ENCODE measurements around the gene BRD1. TPM values are rescaled to one million over a fixed set of nuclear protein-coding genes. Genes with fewer than 3 reads are reported as not detected.

BRD1 gene
- polyA plus RNA-seq, 3 donors, result 0.61 to 13.8 (median 0.86) TPM

GRCh38 chr22:49872347-49872746 lies 44.7 kb upstream of the BRD1 start:
- H3K27me3 Mint-ChIP-seq (ENCODE audit: low read depth in 3 of 3), result no peaks in the 10 kb centered on the region
- H3K36me3 Mint-ChIP-seq, result peaks cover 33 to 57% of the 10 kb centered on the region in 2 donors
- Histone ChIP-seq H3K36me3 (replicated peaks in 1 of 2; ENCODE audit: control insufficient read depth in 1 of 2, insufficient read depth in 2 of 2, low read length in 2 of 2) (peaks cover 3 to 30% of the 10 kb centered on the region in 2 donors), H3K9me3 (replicated peaks in 1 of 2; ENCODE audit: control insufficient read depth in 1 of 2, insufficient read depth in 1 of 2, low read length in 2 of 2) (peaks cover 22 to 24% of the 10 kb centered on the region in 2 donors), H3K79me2 (ENCODE audit: insufficient read depth, low read length) (peaks cover 98% of the 10 kb centered on the region), H2AFZ (ENCODE audit: insufficient read depth, low read depth, low read length, poor library complexity, severe bottlenecking) (no peak overlapping the region), H3K27ac (ENCODE audit: low read depth in 1 of 2, low read length in 2 of 2) (no peak overlapping the region), H3K4me3 (replicated peaks in 1 of 3; ENCODE audit: low read depth in 2 of 3, low read length in 3 of 3) (no peak overlapping the region), H4K20me1 (ENCODE audit: insufficient read depth, low read length) (peaks cover 70% of the 10 kb centered on the region), H3K4me2 (replicated peaks; ENCODE audit: extremely low read depth, low read length, poor library complexity, severe bottlenecking) (no peak overlapping the region), H3K4me1 (ENCODE audit: control insufficient read depth in 1 of 2, insufficient read depth in 2 of 2, low read length in 2 of 2) (no peaks in the 10 kb centered on the region), H3K9ac (ENCODE audit: insufficient read depth, low read length, poor library complexity, severe bottlenecking) (no peak overlapping the region), H3K27me3 (ENCODE audit: control insufficient read depth in 2 of 2, insufficient read depth in 2 of 2, low read length in 2 of 2) (no peaks in the 10 kb centered on the region)
- no peak for DNase-seq
- H3K27ac Mint-ChIP-seq, result peak overlapping the region in 2 of 7 donors; percentile 2 to 9
- intact Hi-C loops (cut with micrococcal nuclease), result no loop called here
- peaks cover 11 to 31% (median 26%) of the 10 kb centered on the region in 7 donors for H3K9me3 Mint-ChIP-seq
- no peak overlapping the region for H3K4me3 Mint-ChIP-seq
- TF ChIP-seq, protein P1, sequence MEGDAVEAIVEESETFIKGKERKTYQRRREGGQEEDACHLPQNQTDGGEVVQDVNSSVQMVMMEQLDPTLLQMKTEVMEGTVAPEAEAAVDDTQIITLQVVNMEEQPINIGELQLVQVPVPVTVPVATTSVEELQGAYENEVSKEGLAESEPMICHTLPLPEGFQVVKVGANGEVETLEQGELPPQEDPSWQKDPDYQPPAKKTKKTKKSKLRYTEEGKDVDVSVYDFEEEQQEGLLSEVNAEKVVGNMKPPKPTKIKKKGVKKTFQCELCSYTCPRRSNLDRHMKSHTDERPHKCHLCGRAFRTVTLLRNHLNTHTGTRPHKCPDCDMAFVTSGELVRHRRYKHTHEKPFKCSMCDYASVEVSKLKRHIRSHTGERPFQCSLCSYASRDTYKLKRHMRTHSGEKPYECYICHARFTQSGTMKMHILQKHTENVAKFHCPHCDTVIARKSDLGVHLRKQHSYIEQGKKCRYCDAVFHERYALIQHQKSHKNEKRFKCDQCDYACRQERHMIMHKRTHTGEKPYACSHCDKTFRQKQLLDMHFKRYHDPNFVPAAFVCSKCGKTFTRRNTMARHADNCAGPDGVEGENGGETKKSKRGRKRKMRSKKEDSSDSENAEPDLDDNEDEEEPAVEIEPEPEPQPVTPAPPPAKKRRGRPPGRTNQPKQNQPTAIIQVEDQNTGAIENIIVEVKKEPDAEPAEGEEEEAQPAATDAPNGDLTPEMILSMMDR (IDR thresholded peaks at IDR 0.05), result no peak
- WGBS (ENCODE audit: insufficient coverage), result 90% methylated on average over 3 of the region's 7 CpGs
- H3K4me1 Mint-ChIP-seq, result peaks cover 3% of the 10 kb centered on the region

GRCh38 chr22:49871482-49871881 lies 43.8 kb upstream of the BRD1 start:
- H3K27me3 Mint-ChIP-seq (ENCODE audit: low read depth in 3 of 3), result no peaks in the 10 kb centered on the region
- Histone ChIP-seq H3K4me2 (replicated peaks; ENCODE audit: extremely low read depth, low read length, poor library complexity, severe bottlenecking) (no peak overlapping the region), H3K27me3 (ENCODE audit: control insufficient read depth in 2 of 2, insufficient read depth in 2 of 2, low read length in 2 of 2) (no peaks in the 10 kb centered on the region), H3K79me2 (ENCODE audit: insufficient read depth, low read length) (peaks cover 99% of the 10 kb centered on the region), H4K20me1 (ENCODE audit: insufficient read depth, low read length) (peaks cover 76% of the 10 kb centered on the region), H2AFZ (ENCODE audit: insufficient read depth, low read depth, low read length, poor library complexity, severe bottlenecking) (no peak overlapping the region), H3K9ac (ENCODE audit: insufficient read depth, low read length, poor library complexity, severe bottlenecking) (no peak overlapping the region), H3K4me1 (ENCODE audit: control insufficient read depth in 1 of 2, insufficient read depth in 2 of 2, low read length in 2 of 2) (no peaks in the 10 kb centered on the region), H3K9me3 (replicated peaks in 1 of 2; ENCODE audit: control insufficient read depth in 1 of 2, insufficient read depth in 1 of 2, low read length in 2 of 2) (peaks cover 30 to 31% of the 10 kb centered on the region in 2 donors), H3K36me3 (replicated peaks in 1 of 2; ENCODE audit: control insufficient read depth in 1 of 2, insufficient read depth in 2 of 2, low read length in 2 of 2) (peaks cover 0 to 34% of the 10 kb centered on the region in 2 donors), H3K27ac (ENCODE audit: low read depth in 1 of 2, low read length in 2 of 2) (no peak overlapping the region), H3K4me3 (replicated peaks in 1 of 3; ENCODE audit: low read depth in 2 of 3, low read length in 3 of 3) (no peak overlapping the region)
- H3K9me3 Mint-ChIP-seq, result peaks cover 18 to 38% (median 34%) of the 10 kb centered on the region in 7 donors
- TF ChIP-seq, protein P1 (IDR thresholded peaks at IDR 0.05), result no peak
- intact Hi-C loops (cut with micrococcal nuclease), result no loop called here
- WGBS (ENCODE audit: insufficient coverage), result no CpG with 5 or more reads among the region's 4 CpGs
- H3K4me3 Mint-ChIP-seq, result no peak overlapping the region
- H3K36me3 Mint-ChIP-seq, result peaks cover 36 to 60% of the 10 kb centered on the region in 2 donors
- no peak overlapping the region for H3K27ac Mint-ChIP-seq
- DNase-seq, result no peak
- peaks cover 3% of the 10 kb centered on the region for H3K4me1 Mint-ChIP-seq

Data from CD14-positive monocyte (primary cell).